ENCODE measurements around the gene EHHADH. TPM values are rescaled to one million over a fixed set of nuclear protein-coding genes. Genes with fewer than 3 reads are reported as not detected.
A peak's percentile ranks its signal among the peaks of the same experiment; 100 is the strongest.

The EHHADH gene
- total RNA-seq, 1 experiment from 2014 or later: 8.4 TPM

DNA sequence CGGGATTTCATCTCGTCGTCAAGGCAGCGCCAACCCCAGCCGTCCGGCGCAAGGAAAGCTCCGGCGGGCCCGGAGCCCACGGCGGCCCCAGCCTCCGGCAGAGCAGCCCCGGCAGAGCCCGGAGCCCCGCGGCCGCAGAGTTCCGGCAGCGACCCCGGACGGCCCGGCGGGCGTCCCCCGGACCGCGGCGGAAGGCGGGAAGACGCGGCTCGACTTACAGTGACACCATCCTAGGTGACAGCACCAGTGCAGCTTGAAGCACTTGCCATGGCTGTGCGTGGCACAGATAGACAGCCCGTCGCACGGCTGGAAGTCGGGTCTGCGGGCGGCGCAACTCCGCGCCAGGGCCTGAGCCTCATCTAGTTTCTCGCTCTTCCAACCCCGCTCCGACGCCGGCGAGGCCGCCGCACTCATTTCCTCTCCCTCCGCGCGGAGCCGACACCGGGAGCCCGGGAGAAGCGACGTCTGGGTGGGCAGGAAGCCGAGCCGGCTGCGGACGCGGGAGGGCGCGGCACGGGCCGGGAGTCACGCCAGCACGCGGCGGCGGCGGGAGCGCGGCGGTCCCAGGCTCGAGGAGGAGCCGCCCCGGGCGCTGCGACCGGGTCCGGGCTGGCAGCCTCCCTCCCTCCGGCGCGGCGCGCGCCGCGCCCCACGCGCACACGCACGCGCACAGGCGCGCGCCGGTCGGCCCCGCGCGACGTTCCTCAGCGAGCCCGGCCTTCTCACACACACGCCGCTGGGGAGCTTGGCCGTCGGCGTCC, 101.3 kb downstream of the EHHADH start, which contains the start of gene C3orf70:
TSS of gene C3orf70 (minus strand) at position 651 of the 761 bp plus-strand sequence. CDS start at position 414, 237 bp downstream.
- H3K27me3 ChIP-seq (ENCODE audit: insufficient read depth, low read depth): peaks cover 73% of the 10 kb centered on the region
- DNase-seq: peak in 1 of 2 experiments; percentile 26
- intact Hi-C loops (cut with micrococcal nuclease; ENCODE audit: unreplicated experiment): no loop called here
- no peaks in the 10 kb centered on the region for H3K9me3 ChIP-seq (ENCODE audit: insufficient read depth, low read depth)
- no peaks in the 10 kb centered on the region for H3K4me1 ChIP-seq (replicated peaks; ENCODE audit: insufficient read depth)
- ChIA-PET POLR2A (ENCODE audit: unreplicated experiment) (interaction anchor here (0.5 to 0.6 kb wide), 2 partner anchors 55 to 796 kb away, joined by 4 to 9 read pairs; no protein-coding TSS in a partner anchor), CTCF (interaction anchor here (0.6 kb wide), 1 partner anchor 229 kb away, joined by 3 read pairs; no protein-coding TSS in a partner anchor)
- no TSS peak for BruUV-seq (replicated peaks)
- H2AFZ ChIP-seq: no peak within 1 kb of the TSS
- no peaks in the 10 kb centered on the region for H3K9me2 ChIP-seq (ENCODE audit: insufficient read depth)
- H3K79me2 ChIP-seq (ENCODE audit: low read depth): no peaks in the 10 kb centered on the region
- H3K4me2 ChIP-seq: no peak within 1 kb of the TSS
- no peaks in the 10 kb centered on the region for H4K20me1 ChIP-seq (ENCODE audit: insufficient read depth)
- no peaks in the 10 kb centered on the region for H3F3A ChIP-seq (ENCODE audit: insufficient read depth, low read depth)
- H3K36me3 ChIP-seq (ENCODE audit: low read depth): no peaks in the 10 kb centered on the region
- no peak within 1 kb of the TSS for H3K27ac ChIP-seq
- H3K4me3 ChIP-seq: no peak within 1 kb of the TSS
- TF ChIP-seq, protein P1, sequence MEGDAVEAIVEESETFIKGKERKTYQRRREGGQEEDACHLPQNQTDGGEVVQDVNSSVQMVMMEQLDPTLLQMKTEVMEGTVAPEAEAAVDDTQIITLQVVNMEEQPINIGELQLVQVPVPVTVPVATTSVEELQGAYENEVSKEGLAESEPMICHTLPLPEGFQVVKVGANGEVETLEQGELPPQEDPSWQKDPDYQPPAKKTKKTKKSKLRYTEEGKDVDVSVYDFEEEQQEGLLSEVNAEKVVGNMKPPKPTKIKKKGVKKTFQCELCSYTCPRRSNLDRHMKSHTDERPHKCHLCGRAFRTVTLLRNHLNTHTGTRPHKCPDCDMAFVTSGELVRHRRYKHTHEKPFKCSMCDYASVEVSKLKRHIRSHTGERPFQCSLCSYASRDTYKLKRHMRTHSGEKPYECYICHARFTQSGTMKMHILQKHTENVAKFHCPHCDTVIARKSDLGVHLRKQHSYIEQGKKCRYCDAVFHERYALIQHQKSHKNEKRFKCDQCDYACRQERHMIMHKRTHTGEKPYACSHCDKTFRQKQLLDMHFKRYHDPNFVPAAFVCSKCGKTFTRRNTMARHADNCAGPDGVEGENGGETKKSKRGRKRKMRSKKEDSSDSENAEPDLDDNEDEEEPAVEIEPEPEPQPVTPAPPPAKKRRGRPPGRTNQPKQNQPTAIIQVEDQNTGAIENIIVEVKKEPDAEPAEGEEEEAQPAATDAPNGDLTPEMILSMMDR (conservative IDR thresholded peaks at IDR 0.05): no peak
- no peak for TF ChIP-seq EZH2 (IDR thresholded peaks at IDR 0.05; ENCODE audit: low read depth)

GRCh38 chr3:185151964-185152409, 101.9 kb downstream of the EHHADH start:
- H3K79me2 ChIP-seq (ENCODE audit: low read depth): no peaks in the 10 kb centered on the region
- H3K4me3 ChIP-seq: no peak overlapping the region
- ChIA-PET CTCF (interaction anchor here (0.6 kb wide), 1 partner anchor 228 kb away, joined by 3 read pairs; no protein-coding TSS in a partner anchor), POLR2A (ENCODE audit: unreplicated experiment) (no interaction called here)
- peaks cover 73% of the 10 kb centered on the region for H3K27me3 ChIP-seq (ENCODE audit: insufficient read depth, low read depth)
- H3K9me2 ChIP-seq (ENCODE audit: insufficient read depth): no peaks in the 10 kb centered on the region
- H3F3A ChIP-seq (ENCODE audit: insufficient read depth, low read depth): no peaks in the 10 kb centered on the region
- TF ChIP-seq, protein P1 (conservative IDR thresholded peaks at IDR 0.05): no peak
- TF ChIP-seq EZH2 (IDR thresholded peaks at IDR 0.05; ENCODE audit: low read depth): no peak
- no peak for DNase-seq
- no peak overlapping the region for H3K27ac ChIP-seq
- H3K9me3 ChIP-seq (ENCODE audit: insufficient read depth, low read depth): no peaks in the 10 kb centered on the region
- no peaks in the 10 kb centered on the region for H3K36me3 ChIP-seq (ENCODE audit: low read depth)
- no peaks in the 10 kb centered on the region for H3K4me1 ChIP-seq (replicated peaks; ENCODE audit: insufficient read depth)
- no peak overlapping the region for H2AFZ ChIP-seq
- H4K20me1 ChIP-seq (ENCODE audit: insufficient read depth): no peaks in the 10 kb centered on the region
- no TSS peak for BruUV-seq (replicated peaks)
- H3K4me2 ChIP-seq: no peak overlapping the region
- intact Hi-C loops (cut with micrococcal nuclease; ENCODE audit: unreplicated experiment): no loop called here

DNA sequence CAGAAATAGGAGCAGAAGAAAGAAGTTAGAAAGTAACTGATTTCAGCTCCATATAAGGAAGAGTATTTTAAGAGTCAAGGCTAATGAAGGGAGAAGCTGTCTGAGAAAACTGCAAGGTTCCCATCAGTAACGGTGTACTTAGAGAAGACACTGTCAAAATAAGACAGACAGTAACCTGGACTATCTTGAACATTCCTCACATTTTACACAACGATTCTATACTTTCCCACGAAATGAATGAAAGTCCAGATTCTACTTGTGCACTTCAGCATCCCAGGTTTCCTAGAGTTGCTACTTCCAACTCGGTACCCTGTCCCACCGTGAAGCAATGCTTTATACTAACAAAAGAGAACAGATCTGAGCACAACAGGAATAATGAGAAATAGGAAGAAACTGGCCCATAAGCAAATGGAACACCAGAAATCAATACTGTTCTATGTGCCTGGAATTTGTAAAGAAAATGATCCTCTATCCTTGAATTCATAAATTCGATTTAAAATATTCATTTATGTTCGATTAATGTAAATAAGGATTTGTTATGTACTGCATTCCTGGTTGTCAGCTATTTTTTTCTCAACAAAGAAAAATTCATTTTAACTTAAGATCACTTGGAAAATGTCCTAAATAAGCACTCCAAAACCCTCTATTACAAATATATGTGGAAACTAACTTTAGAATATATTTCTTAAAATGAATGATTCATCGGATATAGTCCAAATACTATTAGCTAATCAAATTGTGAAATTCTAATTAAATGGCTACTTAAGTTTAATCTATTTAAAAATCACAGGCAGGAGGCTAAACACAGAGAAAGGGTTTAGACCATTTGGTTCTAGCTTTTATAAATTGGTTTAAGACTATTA, 102.5 kb downstream of the EHHADH start:
- no peaks in the 10 kb centered on the region for H3K9me3 ChIP-seq (ENCODE audit: insufficient read depth, low read depth)
- BruUV-seq (replicated peaks): no TSS peak
- H3K9me2 ChIP-seq (ENCODE audit: insufficient read depth): no peaks in the 10 kb centered on the region
- no peaks in the 10 kb centered on the region for H3F3A ChIP-seq (ENCODE audit: insufficient read depth, low read depth)
- H4K20me1 ChIP-seq (ENCODE audit: insufficient read depth): no peaks in the 10 kb centered on the region
- POLR2A ChIA-PET (ENCODE audit: unreplicated experiment): interaction anchor here (0.7 kb wide), 1 partner anchor 267 kb away, joined by 3 read pairs; no protein-coding TSS in a partner anchor
- CTCF ChIA-PET: interaction anchor here (0.6 kb wide), 1 partner anchor 227 kb away, joined by 3 read pairs; no protein-coding TSS in a partner anchor
- intact Hi-C loops (cut with micrococcal nuclease; ENCODE audit: unreplicated experiment): no loop called here
- peaks cover 74% of the 10 kb centered on the region for H3K27me3 ChIP-seq (ENCODE audit: insufficient read depth, low read depth)
- no peak overlapping the region for H3K4me3 ChIP-seq
- H2AFZ ChIP-seq: 0 out of 2 replicates have a peak overlapping the region, but pooled peaks have one; percentile 9
- no peak overlapping the region for H3K27ac ChIP-seq
- no peaks in the 10 kb centered on the region for H3K36me3 ChIP-seq (ENCODE audit: low read depth)
- TF ChIP-seq EZH2 (IDR thresholded peaks at IDR 0.05; ENCODE audit: low read depth): no peak
- TF ChIP-seq, protein P1 (conservative IDR thresholded peaks at IDR 0.05): no peak
- no peaks in the 10 kb centered on the region for H3K4me1 ChIP-seq (replicated peaks; ENCODE audit: insufficient read depth)
- no peak for DNase-seq
- no peak overlapping the region for H3K4me2 ChIP-seq
- no peaks in the 10 kb centered on the region for H3K79me2 ChIP-seq (ENCODE audit: low read depth)

Measured in PC-9 (cell line).